ENCODE measurements around the gene HIVEP3. TPM values are rescaled to one million over a fixed set of nuclear protein-coding genes. Genes with fewer than 3 reads are reported as not detected.

Gene HIVEP3
- total RNA-seq, 2 experiments from 2014 or later: 13.2 to 13.4 TPM

DNA sequence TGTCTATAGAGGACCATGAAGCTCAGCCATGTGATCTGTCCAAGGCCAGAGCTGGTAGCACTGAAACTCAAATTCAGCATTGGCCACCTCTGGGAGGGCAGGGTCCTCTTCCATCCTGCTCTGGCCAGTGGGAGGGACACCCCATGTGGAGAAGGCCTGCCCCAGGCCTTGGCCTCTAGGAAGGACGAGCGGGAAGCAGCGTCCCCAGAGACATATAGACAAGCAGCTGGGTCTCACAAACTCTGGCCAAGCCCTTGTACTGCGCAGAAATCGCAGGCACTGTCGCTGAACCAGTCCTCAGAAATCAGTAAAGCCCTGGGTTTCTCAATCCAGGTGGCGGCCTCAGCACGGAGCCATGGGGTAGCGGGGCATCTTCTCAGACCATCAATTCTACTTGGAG, 180.7 kb downstream of the HIVEP3 start:
- peaks cover 80% of the 10 kb centered on the region for H3K4me1 Mint-ChIP-seq (ENCODE audit: low read depth)
- no peaks in the 10 kb centered on the region for H3K9me3 Mint-ChIP-seq
- H3K27ac Mint-ChIP-seq: peak overlapping the region; percentile 98
- no peak for DNase-seq
- peak overlapping the region; percentile 73 for H3K4me3 Mint-ChIP-seq
- no peaks in the 10 kb centered on the region for H3K36me3 Mint-ChIP-seq (ENCODE audit: low read depth)
- intact Hi-C loops (cut with micrococcal nuclease): no loop called here
- CTCF ChIA-PET: interaction anchor here (1.0 to 4.3 kb wide), 2 partner anchors 11 to 78 kb away, joined by 4 to 19 read pairs; no protein-coding TSS in a partner anchor
- H3K27me3 Mint-ChIP-seq (ENCODE audit: low read depth): no peaks in the 10 kb centered on the region

GRCh38 chr1:41735631-41736260, 183.0 kb downstream of the HIVEP3 start:
- DNase-seq: no peak
- intact Hi-C loops (cut with micrococcal nuclease): no loop called here
- Mint-ChIP-seq H3K4me3 (no peak overlapping the region), H3K4me1 (ENCODE audit: low read depth) (peaks cover 58% of the 10 kb centered on the region), H3K27me3 (ENCODE audit: low read depth) (no peaks in the 10 kb centered on the region), H3K9me3 (no peaks in the 10 kb centered on the region), H3K36me3 (ENCODE audit: low read depth) (no peaks in the 10 kb centered on the region), H3K27ac (no peak overlapping the region)
- CTCF ChIA-PET: no interaction called here

- CTCF ChIA-PET: no interaction called here
- Mint-ChIP-seq H3K36me3 (ENCODE audit: low read depth) (no peaks in the 10 kb centered on the region), H3K4me3 (no peak overlapping the region), H3K27me3 (ENCODE audit: low read depth) (no peaks in the 10 kb centered on the region), H3K4me1 (ENCODE audit: low read depth) (peaks cover 52% of the 10 kb centered on the region), H3K9me3 (no peaks in the 10 kb centered on the region), H3K27ac (no peak overlapping the region)
- intact Hi-C loops (cut with micrococcal nuclease): no loop called here
- DNase-seq: no peak
Observed at GRCh38 chr1:41735139-41735538, 183.6 kb downstream of the HIVEP3 start.

DNA sequence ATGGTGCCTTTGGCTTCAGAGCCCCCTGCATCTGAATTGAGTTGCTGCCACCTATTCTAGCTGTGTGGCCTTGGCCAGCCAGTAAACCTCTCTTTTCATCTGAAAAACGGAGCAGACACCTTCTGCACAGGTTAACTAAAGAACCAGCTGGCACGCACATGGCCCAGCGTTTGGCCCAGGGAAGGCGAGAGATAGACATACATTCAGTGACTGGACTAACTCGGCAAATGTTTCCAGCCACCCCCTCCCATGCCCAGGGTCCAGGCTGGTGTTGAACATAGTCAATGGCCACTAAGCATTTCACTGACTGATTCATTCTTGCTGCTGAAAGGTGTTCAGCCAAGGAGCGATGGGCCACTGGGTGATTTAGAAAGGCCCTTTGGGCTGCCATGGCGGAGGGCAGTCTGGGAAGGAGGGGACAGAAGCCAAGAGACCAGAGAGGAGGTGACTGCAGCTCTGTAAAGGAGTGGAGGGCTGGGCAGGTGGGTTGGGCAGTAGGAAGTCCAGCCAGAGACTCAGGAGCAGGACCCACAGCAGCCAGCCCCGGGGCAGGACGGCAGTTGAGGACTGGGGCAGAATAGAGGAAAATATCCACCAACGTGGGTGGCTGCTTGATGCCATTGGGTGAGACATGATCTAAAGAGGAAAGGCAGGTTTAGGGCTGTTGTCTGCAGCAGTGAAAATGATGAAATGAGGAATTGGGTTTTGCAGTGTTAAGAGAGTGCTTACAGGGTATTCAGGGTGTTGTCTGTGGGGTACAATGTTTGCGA, 184.3 kb downstream of the HIVEP3 start:
- Mint-ChIP-seq H3K4me3 (no peak overlapping the region), H3K36me3 (ENCODE audit: low read depth) (no peaks in the 10 kb centered on the region), H3K4me1 (ENCODE audit: low read depth) (peaks cover 49% of the 10 kb centered on the region), H3K27me3 (ENCODE audit: low read depth) (no peaks in the 10 kb centered on the region), H3K9me3 (no peaks in the 10 kb centered on the region), H3K27ac (no peak overlapping the region)
- DNase-seq: no peak
- CTCF ChIA-PET: no interaction called here
- intact Hi-C loops (cut with micrococcal nuclease): no loop called here

DNA sequence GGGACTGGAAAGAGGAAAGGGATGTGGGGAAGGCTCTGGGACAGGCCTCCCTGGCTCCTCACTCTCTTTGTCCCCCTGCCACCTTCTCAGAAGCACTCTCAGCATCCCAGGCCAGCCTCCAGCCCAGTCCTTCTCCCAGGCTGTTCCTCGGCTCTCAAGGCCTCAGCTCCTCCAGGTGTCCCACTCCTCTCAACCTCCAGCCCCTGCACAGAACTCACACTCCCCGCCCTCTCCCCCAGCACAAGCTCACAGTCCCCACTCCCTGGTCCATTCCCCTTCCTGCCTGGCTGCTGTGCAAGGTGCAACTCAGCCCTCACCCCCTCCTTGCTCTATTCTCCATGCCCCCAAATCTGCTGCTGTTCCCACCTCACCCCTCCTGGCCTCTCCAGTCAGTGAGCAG, 185.0 kb downstream of the HIVEP3 start:
- Mint-ChIP-seq H3K4me3 (no peak overlapping the region), H3K4me1 (ENCODE audit: low read depth) (peaks cover 49% of the 10 kb centered on the region), H3K9me3 (no peaks in the 10 kb centered on the region), H3K36me3 (ENCODE audit: low read depth) (no peaks in the 10 kb centered on the region), H3K27me3 (ENCODE audit: low read depth) (no peaks in the 10 kb centered on the region), H3K27ac (no peak overlapping the region)
- no peak for DNase-seq
- CTCF ChIA-PET: no interaction called here
- intact Hi-C loops (cut with micrococcal nuclease): no loop called here

DNA sequence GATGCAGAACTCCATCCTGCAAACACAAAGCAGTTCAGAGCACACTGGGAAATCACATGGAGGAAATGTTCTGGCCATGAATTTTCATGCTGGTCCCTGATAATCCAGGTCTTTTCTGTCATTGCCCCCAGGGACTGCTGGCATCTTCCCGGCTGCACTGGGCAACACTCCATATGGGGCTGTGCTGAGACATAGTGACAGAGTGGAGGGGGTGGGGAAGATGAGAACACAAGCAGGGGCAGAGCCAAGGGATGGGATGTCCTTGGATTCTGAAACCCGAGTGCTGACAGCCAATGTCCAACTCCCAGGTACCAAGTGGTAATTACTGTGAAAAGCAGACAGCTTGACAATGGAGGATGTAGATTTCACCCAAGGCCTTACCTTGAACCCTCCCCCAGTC, 185.7 kb downstream of the HIVEP3 start:
- Mint-ChIP-seq H3K27ac (no peak overlapping the region), H3K9me3 (no peaks in the 10 kb centered on the region), H3K4me1 (ENCODE audit: low read depth) (peaks cover 49% of the 10 kb centered on the region), H3K27me3 (ENCODE audit: low read depth) (no peaks in the 10 kb centered on the region), H3K36me3 (ENCODE audit: low read depth) (no peaks in the 10 kb centered on the region), H3K4me3 (no peak overlapping the region)
- intact Hi-C loops (cut with micrococcal nuclease): no loop called here
- CTCF ChIA-PET: no interaction called here
- DNase-seq: no peak

GRCh38 chr1:41731516-41732030, 187.1 kb downstream of the HIVEP3 start:
- no peaks in the 10 kb centered on the region for H3K9me3 Mint-ChIP-seq
- H3K36me3 Mint-ChIP-seq (ENCODE audit: low read depth): no peaks in the 10 kb centered on the region
- H3K4me1 Mint-ChIP-seq (ENCODE audit: low read depth): peaks cover 49% of the 10 kb centered on the region
- DNase-seq: no peak
- no peak overlapping the region for H3K4me3 Mint-ChIP-seq
- H3K27ac Mint-ChIP-seq: no peak overlapping the region
- intact Hi-C loops (cut with micrococcal nuclease): no loop called here
- CTCF ChIA-PET: no interaction called here
- H3K27me3 Mint-ChIP-seq (ENCODE audit: low read depth): no peaks in the 10 kb centered on the region

DNA sequence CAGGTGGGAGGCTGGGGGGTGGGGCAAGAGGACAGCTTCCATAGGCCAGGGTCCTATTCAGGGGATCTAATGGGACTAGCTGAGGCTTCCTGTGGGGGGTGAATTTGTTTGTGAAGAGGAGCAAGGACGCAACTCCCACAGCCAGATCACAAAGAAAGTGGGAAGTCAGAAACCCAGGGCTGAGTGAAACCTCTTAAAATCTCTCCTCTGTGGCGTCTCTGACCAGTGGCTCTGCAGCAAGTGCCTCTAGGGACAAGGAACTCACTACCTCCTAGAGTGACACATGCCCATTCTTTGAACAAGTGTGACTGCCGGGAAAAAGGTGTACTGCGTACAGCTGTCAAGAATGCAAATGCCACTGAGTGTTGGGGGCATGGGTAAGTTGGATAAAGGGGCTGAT, 187.9 kb downstream of the HIVEP3 start:
- no peaks in the 10 kb centered on the region for H3K27me3 Mint-ChIP-seq (ENCODE audit: low read depth)
- H3K9me3 Mint-ChIP-seq: no peaks in the 10 kb centered on the region
- peaks cover 50% of the 10 kb centered on the region for H3K4me1 Mint-ChIP-seq (ENCODE audit: low read depth)
- no peak overlapping the region for H3K4me3 Mint-ChIP-seq
- CTCF ChIA-PET: no interaction called here
- no peaks in the 10 kb centered on the region for H3K36me3 Mint-ChIP-seq (ENCODE audit: low read depth)
- intact Hi-C loops (cut with micrococcal nuclease): no loop called here
- no peak for DNase-seq
- no peak overlapping the region for H3K27ac Mint-ChIP-seq

DNA sequence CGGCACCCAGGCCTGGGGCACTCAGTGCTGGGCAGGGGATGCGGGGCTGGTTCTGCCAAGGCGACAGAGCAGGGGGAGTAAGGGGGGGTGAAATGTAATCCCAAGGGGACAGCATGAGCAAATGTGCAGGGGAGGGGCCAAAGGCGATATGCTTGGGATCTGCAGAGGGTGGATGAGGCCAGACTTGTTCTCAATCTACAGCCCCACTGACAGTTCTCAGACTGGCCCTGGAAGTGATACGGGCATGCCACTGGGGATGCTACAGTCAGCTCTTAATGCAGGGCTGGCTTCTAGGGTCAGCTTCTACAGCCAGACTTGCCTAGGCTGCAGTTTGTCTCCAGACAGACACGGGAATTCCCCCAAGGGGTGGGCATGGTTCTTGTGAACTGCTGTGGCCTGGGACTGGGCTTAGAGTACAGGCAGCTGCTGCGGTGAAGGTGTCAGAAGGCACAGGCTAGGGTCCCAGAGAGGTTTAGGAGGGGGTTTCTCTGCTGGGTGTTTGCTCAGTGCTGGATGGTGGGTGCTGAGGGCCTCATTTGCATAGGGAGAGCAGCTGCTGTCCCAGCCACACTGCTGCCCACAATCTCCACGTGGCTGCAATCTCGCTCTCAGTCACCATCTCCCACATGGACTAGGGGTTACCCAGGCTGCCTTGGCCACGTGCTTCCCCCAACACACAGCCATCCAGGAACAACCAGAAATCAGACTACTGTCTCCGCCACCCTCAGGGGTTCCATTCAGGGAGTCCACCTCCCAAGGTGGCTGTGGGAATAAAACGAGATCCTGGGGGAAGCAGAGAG, 190.1 kb downstream of the HIVEP3 start:
- Mint-ChIP-seq H3K4me3 (no peak overlapping the region), H3K9me3 (no peaks in the 10 kb centered on the region), H3K27me3 (ENCODE audit: low read depth) (no peaks in the 10 kb centered on the region), H3K4me1 (ENCODE audit: low read depth) (peaks cover 38% of the 10 kb centered on the region), H3K27ac (no peak overlapping the region), H3K36me3 (ENCODE audit: low read depth) (no peaks in the 10 kb centered on the region)
- CTCF ChIA-PET: interaction anchor here (0.8 to 1.4 kb wide), 4 partner anchors 11 to 69 kb away, joined by 3 to 4 read pairs (median 3); no protein-coding TSS in a partner anchor
- peak; percentile 78 for DNase-seq
- intact Hi-C loops (cut with micrococcal nuclease): loop anchor here (1.0 kb wide), 1 partner anchor 23 kb away; no protein-coding TSS in a partner anchor

DNA sequence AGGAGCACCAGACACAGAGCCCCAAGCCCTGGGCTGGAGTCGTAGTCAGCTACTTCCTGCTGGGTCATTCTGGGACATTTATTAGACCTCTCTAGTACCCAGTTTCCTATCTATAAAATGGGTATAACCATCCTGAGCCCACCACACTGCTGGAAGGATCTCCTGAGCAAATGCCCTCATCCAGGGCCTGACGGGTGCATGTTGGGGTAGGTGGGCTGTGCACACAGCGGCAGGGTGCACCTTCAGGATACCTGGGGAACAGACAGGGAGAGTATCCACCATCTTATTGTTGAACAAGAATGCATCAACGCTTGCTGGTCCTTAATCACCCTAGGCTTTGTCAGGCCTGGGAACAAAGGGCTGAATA, 191.0 kb downstream of the HIVEP3 start:
- Mint-ChIP-seq H3K9me3 (no peaks in the 10 kb centered on the region), H3K27me3 (ENCODE audit: low read depth) (no peaks in the 10 kb centered on the region), H3K27ac (no peak overlapping the region), H3K4me1 (ENCODE audit: low read depth) (peaks cover 38% of the 10 kb centered on the region), H3K4me3 (no peak overlapping the region), H3K36me3 (ENCODE audit: low read depth) (no peaks in the 10 kb centered on the region)
- DNase-seq: no peak
- intact Hi-C loops (cut with micrococcal nuclease): loop anchor here (1.0 kb wide), 1 partner anchor 24 kb away; no protein-coding TSS in a partner anchor
- CTCF ChIA-PET: interaction anchor here (0.8 to 1.1 kb wide), 4 partner anchors 54 to 84 kb away, joined by 3 read pairs; no protein-coding TSS in a partner anchor

DNA sequence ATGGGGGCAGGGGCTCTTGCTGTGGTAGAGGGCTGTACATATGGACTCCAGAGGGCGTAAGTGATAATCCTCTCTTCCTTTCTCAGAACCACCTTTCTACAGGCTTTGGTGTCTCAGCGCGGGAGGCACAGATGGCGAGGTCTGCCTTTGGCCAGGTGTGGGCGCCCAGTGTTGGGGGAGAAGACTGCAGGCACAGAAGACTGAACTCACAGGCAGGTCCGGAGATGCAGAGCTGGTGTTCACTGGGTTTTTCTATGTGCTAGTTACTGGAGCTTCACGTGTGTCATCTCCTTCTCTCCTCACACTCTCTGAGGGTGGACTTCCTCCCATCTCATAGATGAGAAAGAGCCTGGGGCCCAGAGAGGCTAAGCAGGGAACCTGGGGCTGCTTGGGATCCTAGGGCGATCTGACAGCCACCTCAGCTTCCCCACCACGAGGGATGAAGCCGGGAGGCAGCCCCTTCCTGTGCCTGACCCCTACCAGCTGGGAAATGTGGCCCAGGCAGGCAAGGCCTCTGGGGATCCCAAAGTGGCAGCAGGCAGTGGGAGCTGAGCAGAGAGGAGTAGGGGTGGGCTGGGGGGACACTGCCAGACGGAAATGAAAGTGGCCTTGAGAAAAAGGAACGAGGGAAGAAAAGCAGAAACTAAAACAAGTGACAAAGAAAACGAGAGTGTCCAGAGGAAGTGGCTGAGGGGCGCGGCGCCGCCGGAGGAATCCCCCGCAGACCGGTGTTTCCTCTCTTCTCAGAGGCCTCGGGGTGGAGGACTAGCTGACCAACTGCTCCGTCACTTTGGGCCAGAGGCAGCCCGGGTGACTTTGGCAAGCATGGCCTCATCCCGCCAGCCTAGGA, 191.6 kb downstream of the HIVEP3 start:
- H3K27me3 Mint-ChIP-seq (ENCODE audit: low read depth): no peaks in the 10 kb centered on the region
- H3K4me3 Mint-ChIP-seq: peak overlapping the region; percentile 7
- H3K36me3 Mint-ChIP-seq (ENCODE audit: low read depth): no peaks in the 10 kb centered on the region
- peaks cover 41% of the 10 kb centered on the region for H3K4me1 Mint-ChIP-seq (ENCODE audit: low read depth)
- intact Hi-C loops (cut with micrococcal nuclease): no loop called here
- CTCF ChIA-PET: interaction anchor here (0.8 to 1.1 kb wide), 5 partner anchors 12 to 85 kb away, joined by 3 read pairs; no protein-coding TSS in a partner anchor
- peak; percentile 47 for DNase-seq
- H3K27ac Mint-ChIP-seq: peak overlapping the region; percentile 75
- no peaks in the 10 kb centered on the region for H3K9me3 Mint-ChIP-seq

All from activated naive CD4-positive, alpha-beta T cell treated with anti-CD3 and anti-CD28 coated beads for 36 hours (primary cell).